KOPT-K1 (cell line): ENCODE results near the gene ATF3.

Experiments
- H3K27ac ChIP-seq: fragments of 200-600 bp; sonication (generic); 2 replicates; pipeline ENCODE4 v1.5.1; 2016; ENCODE audit warnings: antibody characterized with exemption, mild to moderate bottlenecking, low read depth, low read length; ENCODE audit not compliant: poor library complexity, severe bottlenecking
- H3K36me3 ChIP-seq: fragments of 200-600 bp; sonication (generic); 2 replicates; pipeline ENCODE4 v1.5.1; 2017; ENCODE audit warnings: antibody characterized with exemption, mild to moderate bottlenecking, low read length, moderate library complexity; ENCODE audit not compliant: insufficient read depth
- H3K9me3 ChIP-seq: fragments of 200-600 bp; sonication (generic); 2 replicates; pipeline ENCODE4 v1.5.1; 2017; ENCODE audit warnings: antibody characterized with exemption, low read length, mild to moderate bottlenecking; ENCODE audit not compliant: insufficient read depth, poor library complexity, severe bottlenecking

The ATF3 gene

GRCh38 chr1:212582291-212582690 lies 26.3 kb upstream of the ATF3 start:
- Histone ChIP-seq H3K27ac (no peak overlapping the region), H3K9me3 (no peaks in the 10 kb centered on the region)

GRCh38 chr1:212582808-212583615 lies 25.5 kb upstream of the ATF3 start:
- no peak overlapping the region for H3K27ac ChIP-seq
- no peaks in the 10 kb centered on the region for H3K9me3 ChIP-seq
- H3K36me3 ChIP-seq: no peaks in the 10 kb centered on the region

More at GRCh38 chr1:212582291-212582690, 26.3 kb upstream of the ATF3 start:
- no peaks in the 10 kb centered on the region for H3K36me3 ChIP-seq

- H3K27ac ChIP-seq: no peak overlapping the region
- no peaks in the 10 kb centered on the region for H3K36me3 ChIP-seq
- no peaks in the 10 kb centered on the region for H3K9me3 ChIP-seq
Measured at GRCh38 chr1:212583643-212584042, 24.9 kb upstream of the ATF3 start.

- Histone ChIP-seq H3K27ac (no peak overlapping the region), H3K36me3 (no peaks in the 10 kb centered on the region), H3K9me3 (no peaks in the 10 kb centered on the region)
Measured at GRCh38 chr1:212584092-212584886, 24.3 kb upstream of the ATF3 start.

GRCh38 chr1:212585210-212585609 lies 23.4 kb upstream of the ATF3 start:
- no peak overlapping the region for H3K27ac ChIP-seq
- H3K36me3 ChIP-seq: no peaks in the 10 kb centered on the region
- H3K9me3 ChIP-seq: no peaks in the 10 kb centered on the region

GRCh38 chr1:212586206-212587015 lies 22.1 kb upstream of the ATF3 start:
- Histone ChIP-seq H3K36me3 (no peaks in the 10 kb centered on the region), H3K9me3 (no peaks in the 10 kb centered on the region), H3K27ac (no peak overlapping the region)

- H3K36me3 ChIP-seq: no peaks in the 10 kb centered on the region
- H3K9me3 ChIP-seq: no peaks in the 10 kb centered on the region
- no peak overlapping the region for H3K27ac ChIP-seq
Measured at GRCh38 chr1:212587016-212587887, 21.3 kb upstream of the ATF3 start.

- Histone ChIP-seq H3K36me3 (no peaks in the 10 kb centered on the region), H3K9me3 (no peaks in the 10 kb centered on the region), H3K27ac (no peak overlapping the region)
Measured at GRCh38 chr1:212587888-212588510, 20.6 kb upstream of the ATF3 start.

- no peaks in the 10 kb centered on the region for H3K9me3 ChIP-seq
- no peak overlapping the region for H3K27ac ChIP-seq
- no peaks in the 10 kb centered on the region for H3K36me3 ChIP-seq
Measured at GRCh38 chr1:212589446-212589845, 19.1 kb upstream of the ATF3 start.

- Histone ChIP-seq H3K9me3 (no peaks in the 10 kb centered on the region), H3K27ac (no peak overlapping the region), H3K36me3 (no peaks in the 10 kb centered on the region)
Measured at GRCh38 chr1:212591922-212592321, 16.6 kb upstream of the ATF3 start.

GRCh38 chr1:212593821-212594251 lies 14.7 kb upstream of the ATF3 start:
- Histone ChIP-seq H3K36me3 (no peaks in the 10 kb centered on the region), H3K27ac (no peak overlapping the region), H3K9me3 (no peaks in the 10 kb centered on the region)

GRCh38 chr1:212594640-212595039 lies 13.9 kb upstream of the ATF3 start:
- Histone ChIP-seq H3K36me3 (no peaks in the 10 kb centered on the region), H3K27ac (no peak overlapping the region), H3K9me3 (no peaks in the 10 kb centered on the region)

GRCh38 chr1:212595229-212595628 lies 13.3 kb upstream of the ATF3 start:
- Histone ChIP-seq H3K36me3 (no peaks in the 10 kb centered on the region), H3K27ac (peak overlapping the region; percentile 11), H3K9me3 (no peaks in the 10 kb centered on the region)
